K562 (cell line): ENCODE data around the gene NFYC. TPM values are rescaled to one million over a fixed set of nuclear protein-coding genes. Genes with fewer than 3 reads are reported as not detected.

Experiments
- CBX2 ChIP-seq: fragments of 200-600 bp; sonication (generic); IDR thresholded peaks from one replicate; pipeline ENCODE4 v1.6.1; 2012; ENCODE audit warnings: mild to moderate bottlenecking, low read length, inconsistent platforms; ENCODE audit not compliant: insufficient read depth, poor library complexity, severe bottlenecking
- CEBPB ChIP-seq: fragments of 450-650 bp; IDR thresholded peaks from 2 replicates; pipeline ENCODE4 v1.6.1; 2016; ENCODE audit warnings: missing genetic modification characterization, missing compliant biosample characterization
- ELF2 ChIP-seq: fragments of 250-450 bp; sonication (Bioruptor Pico); IDR thresholded peaks from 2 replicates; pipeline ENCODE4 v1.5.0; 2021; ENCODE audit warnings: mild to moderate bottlenecking
- HDAC2 ChIP-seq: fragments of 450-650 bp; IDR thresholded peaks from 2 replicates; pipeline ENCODE4 v1.6.1; 2016; ENCODE audit warnings: mild to moderate bottlenecking
- MAZ ChIP-seq, 2 experiments: fragments of 450-650 bp in 1 of 2; sonication (generic) in 1 of 2; formaldehyde crosslinking; IDR thresholded peaks in 1 of 2; conservative IDR thresholded peaks in 1 of 2; 2 replicates each; pipeline versions ENCODE4 v1.4.0 to v1.5.0; 2020; ENCODE audit warnings: mild to moderate bottlenecking in 1 of 2, missing genetic modification reagents in 1 of 2
- MTF1 ChIP-seq: fragments of 250-450 bp; sonication (Bioruptor Pico); IDR thresholded peaks from 2 replicates; pipeline ENCODE4 v1.9.0; 2021; ENCODE audit warnings: moderate library complexity, mild to moderate bottlenecking, inconsistent platforms, borderline replicate concordance
- RBM39 ChIP-seq: fragments of 200-400 bp; formaldehyde crosslinking; optimal IDR thresholded peaks from 2 replicates; pipeline ENCODE3; 2018; ENCODE audit warnings: low read depth, low read length
- RCOR1 ChIP-seq, 2 experiments: IDR thresholded peaks; 2 replicates each; pipeline ENCODE4 v1.6.1; 2012; ENCODE audit warnings: low read depth in 2 of 2, low read length in 2 of 2, borderline replicate concordance in 1 of 2, improper control_type of control experiment in 1 of 2
- TARDBP ChIP-seq: fragments of 450-650 bp; IDR thresholded peaks from 2 replicates; pipeline ENCODE4 v1.6.1; 2016
- TCF3 ChIP-seq: sonication (generic); formaldehyde crosslinking; IDR thresholded peaks from 2 replicates; pipeline ENCODE4 v1.4.0; 2020; ENCODE audit warnings: mild to moderate bottlenecking, missing genetic modification reagents
- TEAD4 ChIP-seq, 2 experiments: sonication (generic) in 1 of 2; formaldehyde crosslinking in 1 of 2; IDR thresholded peaks; 2 replicates each; pipeline versions ENCODE4 v1.6.1 to v1.8.0; 2012 to 2022; ENCODE audit warnings: borderline replicate concordance in 1 of 2, inconsistent platforms in 1 of 2, low read length in 1 of 2, mild to moderate bottlenecking in 1 of 2, missing genetic modification reagents in 1 of 2
- ZNF174 ChIP-seq: fragments of 250-450 bp; sonication (Bioruptor Pico); IDR thresholded peaks from 2 replicates; pipeline ENCODE4 v1.4.0; 2020; ENCODE audit warnings: mild to moderate bottlenecking
- polyA plus RNA-seq, 8 experiments: library from polyadenylated mRNA; depleted of rRNA in 4 of 8; stranded (reverse) in 5 of 8; unstranded in 3 of 8; fragments of >200 nt; fragmentation: Nextera tagmentation in 2 of 8; fragmentation: Illumina TruSeq in 1 of 8; extraction: Ambion mirVana in 2 of 8; extraction: Trizol in 1 of 8; gene quantifications; 2 replicates each; pipeline versions ENCODE4 v1.2.1 to v1.2.3, GENCODE V29; 2011 to 2014; ENCODE audit warnings: inconsistent platforms in 1 of 8, missing spikeins in 1 of 8
- total RNA-seq, 7 experiments: library from RNA; depleted of rRNA in 6 of 7; stranded (reverse); fragments of >200 nt in 6 of 7; fragmentation: Illumina TruSeq in 2 of 7; extraction: Trizol in 2 of 7; gene quantifications; 2 replicates each; pipeline versions ENCODE4 v1.2.1 to v1.2.3, GENCODE V29; 2011 to 2021; ENCODE audit warnings: low replicate concordance in 1 of 7
- TF ChIP-seq, protein P1 (sequence below): sonication (generic); formaldehyde crosslinking; IDR thresholded peaks from 2 replicates; pipeline ENCODE4 v1.8.1; 2023; ENCODE audit warnings: mild to moderate bottlenecking, missing genetic modification reagents, moderate library complexity
- TF ChIP-seq, protein P2 (sequence below): fragments of 450-650 bp; conservative IDR thresholded peaks from 2 replicates; pipeline ENCODE4 v1.6.1; 2016; ENCODE audit warnings: missing genetic modification characterization, low read depth, mild to moderate bottlenecking, control low read depth, missing compliant biosample characterization
- TF ChIP-seq, protein P3 (sequence below): fragments of 450-650 bp; IDR thresholded peaks from 2 replicates; pipeline ENCODE4 v1.7.1; 2018; ENCODE audit warnings: mild to moderate bottlenecking, low read depth; ENCODE audit not compliant: partially characterized antibody
- TF ChIP-seq, protein P4 (sequence below): fragments of 450-650 bp; IDR thresholded peaks from 2 replicates; pipeline ENCODE4 v1.6.1; 2018; ENCODE audit not compliant: partially characterized antibody

The NFYC gene
- total and polyA plus RNA-seq, 9 of the 15 experiments (the other 6 are each of a cell fraction or from before 2014, with no cell fraction given) = 4.8 to 59.8 (median 41.1) TPM

DNA sequence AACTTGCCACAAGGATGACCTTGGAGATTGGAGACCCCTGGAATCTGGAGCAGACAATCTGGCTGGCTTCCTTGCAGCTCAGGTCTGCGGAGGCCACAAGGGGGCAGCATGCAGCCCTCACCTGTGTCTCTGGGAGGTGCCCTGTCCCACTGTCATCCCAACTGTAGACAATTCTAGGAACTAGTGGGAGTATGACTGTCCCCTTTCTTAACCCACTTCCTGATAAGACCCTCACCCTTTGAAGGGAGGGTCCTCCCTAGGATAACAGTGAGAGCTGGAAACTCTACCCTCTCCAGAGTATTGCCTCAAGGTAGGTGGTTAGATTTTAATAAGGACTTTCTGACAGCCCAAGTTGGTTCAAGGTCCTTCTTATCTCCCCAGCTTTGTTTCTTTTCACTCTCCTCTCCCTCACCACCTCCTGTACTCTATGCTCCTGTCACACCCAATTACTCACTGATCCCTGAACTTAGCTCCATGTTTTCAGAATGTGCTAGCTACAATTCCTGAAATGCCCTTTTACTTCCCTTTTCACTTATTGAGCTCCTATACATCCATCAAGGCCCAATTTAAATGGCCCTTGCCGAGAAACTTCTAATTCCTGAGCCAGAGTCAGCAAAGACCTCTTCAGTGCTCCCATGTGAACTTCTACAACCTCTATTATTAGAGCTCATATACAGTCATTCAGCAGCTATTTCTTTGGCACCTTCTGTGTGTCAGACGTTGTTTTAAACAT is 82.9 kb downstream of the NFYC start (continued):
- TF ChIP-seq CBX2 (no peak), TCF3 (CRISPR knock-in tag) (peak; percentile 51), TARDBP (no peak), MTF1 (CRISPR knock-in tag) (no peak), ELF2 (CRISPR knock-in tag) (0 out of 2 replicates have a peak, but pooled peaks have one; percentile 38), ZNF174 (no peak), HDAC2 (peak; percentile 89), RCOR1 (IDR thresholded peaks at IDR 0.05; ENCODE audit: borderline replicate concordance in 1 of 2, low read depth in 2 of 2, low read length in 2 of 2) (peak in 1 of 2 experiments; percentile 74; a peak in 3 of 4 replicates), CEBPB (tag) (no peak), RBM39 (no peak), TEAD4 (IDR thresholded peaks at IDR 0.05; ENCODE audit: low read length) (peak; percentile 16; the same call in 1 of the 2 replicates), TEAD4 (CRISPR knock-in tag; IDR thresholded peaks at IDR 0.05; ENCODE audit: borderline replicate concordance) (no peak), MAZ (CRISPR knock-in tag; conservative IDR thresholded peaks at IDR 0.05 in 1 of 2, IDR thresholded peaks at IDR 0.05 in 1 of 2) (peak in 1 of 2 experiments; percentile 51)
- TF ChIP-seq, protein P1, sequence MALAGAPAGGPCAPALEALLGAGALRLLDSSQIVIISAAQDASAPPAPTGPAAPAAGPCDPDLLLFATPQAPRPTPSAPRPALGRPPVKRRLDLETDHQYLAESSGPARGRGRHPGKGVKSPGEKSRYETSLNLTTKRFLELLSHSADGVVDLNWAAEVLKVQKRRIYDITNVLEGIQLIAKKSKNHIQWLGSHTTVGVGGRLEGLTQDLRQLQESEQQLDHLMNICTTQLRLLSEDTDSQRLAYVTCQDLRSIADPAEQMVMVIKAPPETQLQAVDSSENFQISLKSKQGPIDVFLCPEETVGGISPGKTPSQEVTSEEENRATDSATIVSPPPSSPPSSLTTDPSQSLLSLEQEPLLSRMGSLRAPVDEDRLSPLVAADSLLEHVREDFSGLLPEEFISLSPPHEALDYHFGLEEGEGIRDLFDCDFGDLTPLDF (CRISPR knock-in tag) = no peak
- TF ChIP-seq, protein P2, sequence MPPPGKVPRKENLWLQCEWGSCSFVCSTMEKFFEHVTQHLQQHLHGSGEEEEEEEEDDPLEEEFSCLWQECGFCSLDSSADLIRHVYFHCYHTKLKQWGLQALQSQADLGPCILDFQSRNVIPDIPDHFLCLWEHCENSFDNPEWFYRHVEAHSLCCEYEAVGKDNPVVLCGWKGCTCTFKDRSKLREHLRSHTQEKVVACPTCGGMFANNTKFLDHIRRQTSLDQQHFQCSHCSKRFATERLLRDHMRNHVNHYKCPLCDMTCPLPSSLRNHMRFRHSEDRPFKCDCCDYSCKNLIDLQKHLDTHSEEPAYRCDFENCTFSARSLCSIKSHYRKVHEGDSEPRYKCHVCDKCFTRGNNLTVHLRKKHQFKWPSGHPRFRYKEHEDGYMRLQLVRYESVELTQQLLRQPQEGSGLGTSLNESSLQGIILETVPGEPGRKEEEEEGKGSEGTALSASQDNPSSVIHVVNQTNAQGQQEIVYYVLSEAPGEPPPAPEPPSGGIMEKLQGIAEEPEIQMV = no peak
- TF ChIP-seq, protein P3, sequence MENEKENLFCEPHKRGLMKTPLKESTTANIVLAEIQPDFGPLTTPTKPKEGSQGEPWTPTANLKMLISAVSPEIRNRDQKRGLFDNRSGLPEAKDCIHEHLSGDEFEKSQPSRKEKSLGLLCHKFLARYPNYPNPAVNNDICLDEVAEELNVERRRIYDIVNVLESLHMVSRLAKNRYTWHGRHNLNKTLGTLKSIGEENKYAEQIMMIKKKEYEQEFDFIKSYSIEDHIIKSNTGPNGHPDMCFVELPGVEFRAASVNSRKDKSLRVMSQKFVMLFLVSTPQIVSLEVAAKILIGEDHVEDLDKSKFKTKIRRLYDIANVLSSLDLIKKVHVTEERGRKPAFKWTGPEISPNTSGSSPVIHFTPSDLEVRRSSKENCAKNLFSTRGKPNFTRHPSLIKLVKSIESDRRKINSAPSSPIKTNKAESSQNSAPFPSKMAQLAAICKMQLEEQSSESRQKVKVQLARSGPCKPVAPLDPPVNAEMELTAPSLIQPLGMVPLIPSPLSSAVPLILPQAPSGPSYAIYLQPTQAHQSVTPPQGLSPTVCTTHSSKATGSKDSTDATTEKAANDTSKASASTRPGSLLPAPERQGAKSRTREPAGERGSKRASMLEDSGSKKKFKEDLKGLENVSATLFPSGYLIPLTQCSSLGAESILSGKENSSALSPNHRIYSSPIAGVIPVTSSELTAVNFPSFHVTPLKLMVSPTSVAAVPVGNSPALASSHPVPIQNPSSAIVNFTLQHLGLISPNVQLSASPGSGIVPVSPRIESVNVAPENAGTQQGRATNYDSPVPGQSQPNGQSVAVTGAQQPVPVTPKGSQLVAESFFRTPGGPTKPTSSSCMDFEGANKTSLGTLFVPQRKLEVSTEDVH = peak; percentile 31
- TF ChIP-seq, protein P4, sequence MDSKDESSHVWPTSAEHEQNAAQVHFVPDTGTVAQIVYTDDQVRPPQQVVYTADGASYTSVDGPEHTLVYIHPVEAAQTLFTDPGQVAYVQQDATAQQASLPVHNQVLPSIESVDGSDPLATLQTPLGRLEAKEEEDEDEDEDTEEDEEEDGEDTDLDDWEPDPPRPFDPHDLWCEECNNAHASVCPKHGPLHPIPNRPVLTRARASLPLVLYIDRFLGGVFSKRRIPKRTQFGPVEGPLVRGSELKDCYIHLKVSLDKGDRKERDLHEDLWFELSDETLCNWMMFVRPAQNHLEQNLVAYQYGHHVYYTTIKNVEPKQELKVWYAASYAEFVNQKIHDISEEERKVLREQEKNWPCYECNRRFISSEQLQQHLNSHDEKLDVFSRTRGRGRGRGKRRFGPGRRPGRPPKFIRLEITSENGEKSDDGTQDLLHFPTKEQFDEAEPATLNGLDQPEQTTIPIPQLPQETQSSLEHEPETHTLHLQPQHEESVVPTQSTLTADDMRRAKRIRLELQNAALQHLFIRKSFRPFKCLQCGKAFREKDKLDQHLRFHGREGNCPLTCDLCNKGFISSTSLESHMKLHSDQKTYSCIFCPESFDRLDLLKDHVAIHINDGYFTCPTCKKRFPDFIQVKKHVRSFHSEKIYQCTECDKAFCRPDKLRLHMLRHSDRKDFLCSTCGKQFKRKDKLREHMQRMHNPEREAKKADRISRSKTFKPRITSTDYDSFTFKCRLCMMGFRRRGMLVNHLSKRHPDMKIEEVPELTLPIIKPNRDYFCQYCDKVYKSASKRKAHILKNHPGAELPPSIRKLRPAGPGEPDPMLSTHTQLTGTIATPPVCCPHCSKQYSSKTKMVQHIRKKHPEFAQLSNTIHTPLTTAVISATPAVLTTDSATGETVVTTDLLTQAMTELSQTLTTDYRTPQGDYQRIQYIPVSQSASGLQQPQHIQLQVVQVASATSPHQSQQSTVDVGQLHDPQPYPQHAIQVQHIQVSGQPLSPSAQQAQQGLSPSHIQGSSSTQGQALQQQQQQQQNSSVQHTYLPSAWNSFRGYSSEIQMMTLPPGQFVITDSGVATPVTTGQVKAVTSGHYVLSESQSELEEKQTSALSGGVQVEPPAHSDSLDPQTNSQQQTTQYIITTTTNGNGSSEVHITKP = peak; percentile 4
